ENCODE measurements around the gene ZNF205. TPM values are rescaled to one million over a fixed set of nuclear protein-coding genes. Genes with fewer than 3 reads are reported as not detected.

Gene ZNF205
- total and polyA plus RNA-seq, 10 of the 15 experiments (the other 5 are each of a cell fraction or from before 2014, with no cell fraction given) = 0.26 to 1.5 (median 0.78) TPM; not detected in 2

- H3K27me3 ChIP-seq (replicated peaks in 1 of 2; ENCODE audit: control insufficient read depth in 2 of 2, insufficient read depth in 2 of 2, low read length in 1 of 2) = no peaks in the 10 kb centered on the region
- no peak overlapping the region for H3K4me3 ChIP-seq
- no peaks in the 10 kb centered on the region for H3K9me3 ChIP-seq (replicated peaks; ENCODE audit: control insufficient read depth, insufficient read depth, low read length)
- H3K4me1 ChIP-seq (ENCODE audit: control insufficient read depth, insufficient read depth, low read length) = peaks cover 10% of the 10 kb centered on the region
- FAIRE-seq = no peak
- no peak overlapping the region for H3K27ac ChIP-seq (ENCODE audit: control insufficient read depth, insufficient read depth)
- TF ChIP-seq ZNF384 (IDR thresholded peaks at IDR 0.05; ENCODE audit: borderline replicate concordance, low read depth, low read length) = peak; percentile 15; the same call in 1 of the 2 replicates
- 0 out of 2 replicates have a peak, but pooled peaks have one; percentile 3 for TF ChIP-seq SPI1 (IDR thresholded peaks at IDR 0.05; ENCODE audit: borderline replicate concordance, insufficient read depth, low read depth, low read length)
- no peak for TF ChIP-seq CHD4 (IDR thresholded peaks at IDR 0.05)
- intact Hi-C loops (cut with micrococcal nuclease; ENCODE audit: unreplicated experiment) = no loop called here
- H4K20me1 ChIP-seq (ENCODE audit: control insufficient read depth, insufficient read depth) = no peaks in the 10 kb centered on the region
- ChIA-PET CTCF (interaction anchor here (0.7 to 1.7 kb wide), 6 partner anchors 9 to 95 kb away, joined by 3 to 10 read pairs (median 4); no protein-coding TSS in a partner anchor), SMC1A (ENCODE audit: uncharacterized antibody, unreplicated experiment) (interaction anchor here (1.1 to 1.4 kb wide), 3 partner anchors 12 to 92 kb away, joined by 3 to 5 read pairs (median 3); partner anchors contain the start of gene ZNF213), RAD21 (ENCODE audit: unreplicated experiment) (interaction anchor here (1.0 kb wide), 1 partner anchor 12 kb away, joined by 3 read pairs; the partner anchor contains the start of gene ZNF213), POLR2A (interaction anchor here (0.6 to 1.3 kb wide), 3 partner anchors 17 to 48 kb away, joined by 3 to 8 read pairs (median 3); no protein-coding TSS in a partner anchor)
- in situ Hi-C loops (cut with MboI) = no loop called here
- no peak for ATAC-seq
- WGBS (ENCODE audit: insufficient coverage, insufficient replicate concordance, low lambda C conversion rate, missing lambda C conversion rate) = 9% methylated on average over 6 of the region's 8 CpGs
- no peak overlapping the region for H2AFZ ChIP-seq (ENCODE audit: control insufficient read depth, low read depth, low read length)
- no peak overlapping the region for H3K9ac ChIP-seq (ENCODE audit: control insufficient read depth, insufficient read depth, low read length)
- peaks cover 0 to 7% of the 10 kb centered on the region in 2 experiments; a peak in 1 of 4 replicates for H3K36me3 ChIP-seq (ENCODE audit: control insufficient read depth in 2 of 2, insufficient read depth in 2 of 2, low read length in 1 of 2)
- peak overlapping the region; percentile 92 for H3K4me2 ChIP-seq (ENCODE audit: control insufficient read depth, insufficient read depth)
- DNase-seq (ENCODE audit: low read depth, low spot score) = no peak
- no peaks in the 10 kb centered on the region for H3K79me2 ChIP-seq (ENCODE audit: control insufficient read depth, insufficient read depth, low read length)
- no TSS peak for BruUV-seq (replicated peaks)
These were observed 10.7 kb downstream of the ZNF205 start for GRCh38 chr16:3122926-3123570.

Measured in GM12878 (cell line).